GM19328 (cell line): ENCODE results near the gene CACNA1C.

Experiments used
- ATAC-seq: cut with Tn5 transposase; IDR thresholded peaks from one replicate; pipeline ENCODE4 v1.9.1; 2021; ENCODE audit warnings: mild to moderate bottlenecking, moderate library complexity; ENCODE audit not compliant: unreplicated experiment

Gene CACNA1C

GRCh38 chr12:2493086-2493485 lies 440.3 kb downstream of the CACNA1C start:
- no peak for ATAC-seq

GRCh38 chr12:2494486-2495192 lies 441.9 kb downstream of the CACNA1C start:
- no peak for ATAC-seq

- no peak for ATAC-seq
Measured at GRCh38 chr12:2495417-2496112, 442.8 kb downstream of the CACNA1C start.

- no peak for ATAC-seq
Measured at GRCh38 chr12:2498964-2499500, 446.2 kb downstream of the CACNA1C start.

- ATAC-seq = no peak
Measured at GRCh38 chr12:2501464-2502191, 448.8 kb downstream of the CACNA1C start.

- ATAC-seq = no peak
Measured at GRCh38 chr12:2503036-2503435, 450.2 kb downstream of the CACNA1C start.

GRCh38 chr12:2503762-2504161 lies 451.0 kb downstream of the CACNA1C start:
- ATAC-seq = no peak

GRCh38 chr12:2504577-2504976 lies 451.8 kb downstream of the CACNA1C start:
- ATAC-seq = no peak

- ATAC-seq = no peak
Measured at GRCh38 chr12:2507814-2508213, 455.0 kb downstream of the CACNA1C start.

- no peak for ATAC-seq
Measured at GRCh38 chr12:2509137-2509536, 456.4 kb downstream of the CACNA1C start.

GRCh38 chr12:2510045-2510444 lies 457.3 kb downstream of the CACNA1C start:
- ATAC-seq = no peak

- ATAC-seq = no peak
Measured at GRCh38 chr12:2513141-2514037, 460.6 kb downstream of the CACNA1C start.

- ATAC-seq = no peak
Measured at GRCh38 chr12:2514038-2514340, 461.2 kb downstream of the CACNA1C start.

GRCh38 chr12:2520722-2521246 lies 468.0 kb downstream of the CACNA1C start:
- no peak for ATAC-seq

GRCh38 chr12:2523317-2523716 lies 470.5 kb downstream of the CACNA1C start:
- no peak for ATAC-seq

GRCh38 chr12:2523844-2524243 lies 471.1 kb downstream of the CACNA1C start:
- ATAC-seq = no peak

GRCh38 chr12:2526371-2526770 lies 473.6 kb downstream of the CACNA1C start:
- no peak for ATAC-seq

- no peak for ATAC-seq
Measured at GRCh38 chr12:2528001-2528400, 475.2 kb downstream of the CACNA1C start.

GRCh38 chr12:2529807-2530206 lies 477.0 kb downstream of the CACNA1C start:
- no peak for ATAC-seq

- ATAC-seq = no peak
Measured at GRCh38 chr12:2531371-2531770, 478.6 kb downstream of the CACNA1C start.

- no peak for ATAC-seq
Measured at GRCh38 chr12:2533036-2533435, 480.2 kb downstream of the CACNA1C start.
